Suppressor macrophage treated with lipopolysaccharide for 1 hour (primary cell): Measurements from ENCODE around the gene PAM.
"Not testable (repeated sequence)": the region's sequence is repeated elsewhere in the genome, so short reads cannot be mapped to it uniquely, and the experiment has no call there.

ENCODE experiments used
- DNase-seq, 3 donors: peaks; one replicate each; pipeline ENCODE4 v3.0.0-alpha.2; 2020 to 2022

PAM gene

GRCh38 chr5:103073500-103073899, 318.4 kb downstream of the PAM start:
- not testable (repeated sequence) for DNase-seq

GRCh38 chr5:103075442-103075841, 320.3 kb downstream of the PAM start:
- no peak for DNase-seq
